ENCODE results near the gene SERINC2. TPM values are rescaled to one million over a fixed set of nuclear protein-coding genes. Genes with fewer than 3 reads are reported as not detected.

SERINC2 gene
- total RNA-seq, 1 donor from 2014 or later: 32.3 TPM

DNA sequence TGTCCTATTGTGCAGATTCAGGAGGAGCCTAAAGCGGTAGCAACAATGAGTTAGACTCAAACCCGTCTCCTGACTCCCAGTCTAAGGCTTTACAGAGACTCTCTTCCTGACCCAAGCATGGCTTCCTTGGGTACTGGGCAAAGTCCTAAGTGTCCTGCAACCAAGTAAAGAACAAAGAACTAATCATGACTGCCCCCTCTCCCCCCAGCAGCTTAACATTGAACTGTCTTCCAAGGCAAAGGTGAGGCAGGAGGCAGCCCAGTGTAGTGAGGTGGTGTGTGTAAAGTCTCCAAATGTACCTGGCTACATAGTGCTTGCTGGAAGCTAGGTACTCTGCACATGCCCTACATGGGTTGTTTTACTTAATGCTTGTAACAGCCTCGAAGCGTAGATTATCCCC lies 42.4 kb upstream of the SERINC2 start:
- H3K27me3 ChIP-seq (ENCODE audit: low read depth): no peaks in the 10 kb centered on the region
- H3K9me3 ChIP-seq: no peaks in the 10 kb centered on the region
- intact Hi-C loops (cut with DNase I): no loop called here
- H3K4me1 ChIP-seq: peaks cover 36% of the 10 kb centered on the region
- TF ChIP-seq, protein P1, sequence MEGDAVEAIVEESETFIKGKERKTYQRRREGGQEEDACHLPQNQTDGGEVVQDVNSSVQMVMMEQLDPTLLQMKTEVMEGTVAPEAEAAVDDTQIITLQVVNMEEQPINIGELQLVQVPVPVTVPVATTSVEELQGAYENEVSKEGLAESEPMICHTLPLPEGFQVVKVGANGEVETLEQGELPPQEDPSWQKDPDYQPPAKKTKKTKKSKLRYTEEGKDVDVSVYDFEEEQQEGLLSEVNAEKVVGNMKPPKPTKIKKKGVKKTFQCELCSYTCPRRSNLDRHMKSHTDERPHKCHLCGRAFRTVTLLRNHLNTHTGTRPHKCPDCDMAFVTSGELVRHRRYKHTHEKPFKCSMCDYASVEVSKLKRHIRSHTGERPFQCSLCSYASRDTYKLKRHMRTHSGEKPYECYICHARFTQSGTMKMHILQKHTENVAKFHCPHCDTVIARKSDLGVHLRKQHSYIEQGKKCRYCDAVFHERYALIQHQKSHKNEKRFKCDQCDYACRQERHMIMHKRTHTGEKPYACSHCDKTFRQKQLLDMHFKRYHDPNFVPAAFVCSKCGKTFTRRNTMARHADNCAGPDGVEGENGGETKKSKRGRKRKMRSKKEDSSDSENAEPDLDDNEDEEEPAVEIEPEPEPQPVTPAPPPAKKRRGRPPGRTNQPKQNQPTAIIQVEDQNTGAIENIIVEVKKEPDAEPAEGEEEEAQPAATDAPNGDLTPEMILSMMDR (IDR thresholded peaks at IDR 0.05): no peak
- no peak for DNase-seq
- no peak for ATAC-seq
- H3K36me3 ChIP-seq: peaks cover 9% of the 10 kb centered on the region
- no peak overlapping the region for H3K27ac ChIP-seq
- no peak overlapping the region for H3K4me3 ChIP-seq

DNA sequence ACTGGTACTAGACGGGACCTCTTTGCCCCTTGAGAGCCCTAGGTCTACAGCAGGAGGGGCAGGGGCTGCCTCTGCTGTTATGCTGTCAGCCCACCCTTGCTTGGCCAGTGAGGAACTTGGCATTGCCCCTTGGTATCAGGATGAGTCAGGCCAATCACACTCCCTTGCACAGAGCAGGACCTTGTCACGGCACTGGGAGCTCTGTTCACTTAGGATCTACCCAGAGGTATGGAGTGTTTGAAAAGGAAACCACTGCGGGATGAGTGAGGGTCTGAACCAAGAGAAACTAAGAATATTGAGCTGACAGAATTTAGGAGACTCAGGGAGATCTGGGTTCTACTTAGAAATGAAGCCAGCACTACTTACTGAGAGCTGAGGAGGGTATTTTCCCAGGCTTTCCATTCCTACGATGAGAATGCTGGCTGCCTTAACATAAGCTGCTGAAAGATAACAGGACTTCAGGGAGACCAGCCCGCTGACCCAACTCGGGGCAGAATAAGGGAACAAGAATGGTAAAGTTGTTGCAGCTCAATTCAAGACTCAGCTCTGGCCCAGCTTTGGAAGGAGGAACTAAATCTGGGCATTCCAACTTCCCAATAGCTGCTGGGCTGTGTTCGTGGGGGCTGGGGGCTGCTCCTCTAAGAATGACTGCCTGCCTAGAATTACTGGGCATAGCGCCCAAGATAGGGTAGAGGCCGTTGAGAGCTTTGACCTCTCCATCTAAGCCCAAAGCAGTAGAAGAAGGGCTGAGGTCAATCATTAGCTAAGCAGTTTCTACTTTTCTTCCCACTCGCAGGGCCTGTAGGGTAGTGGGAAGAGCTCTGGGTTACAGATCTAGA lies 41.7 kb upstream of the SERINC2 start:
- H3K36me3 ChIP-seq: peaks cover under 1% of the 10 kb centered on the region
- ATAC-seq (no peak), DNase-seq (no peak)
- peaks cover 36% of the 10 kb centered on the region for H3K4me1 ChIP-seq
- no peak overlapping the region for H3K27ac ChIP-seq
- no peaks in the 10 kb centered on the region for H3K27me3 ChIP-seq (ENCODE audit: low read depth)
- intact Hi-C loops (cut with DNase I): no loop called here
- peak overlapping the region; percentile 49 for H3K4me3 ChIP-seq
- TF ChIP-seq, protein P1 (IDR thresholded peaks at IDR 0.05): no peak
- H3K9me3 ChIP-seq: no peaks in the 10 kb centered on the region

DNA sequence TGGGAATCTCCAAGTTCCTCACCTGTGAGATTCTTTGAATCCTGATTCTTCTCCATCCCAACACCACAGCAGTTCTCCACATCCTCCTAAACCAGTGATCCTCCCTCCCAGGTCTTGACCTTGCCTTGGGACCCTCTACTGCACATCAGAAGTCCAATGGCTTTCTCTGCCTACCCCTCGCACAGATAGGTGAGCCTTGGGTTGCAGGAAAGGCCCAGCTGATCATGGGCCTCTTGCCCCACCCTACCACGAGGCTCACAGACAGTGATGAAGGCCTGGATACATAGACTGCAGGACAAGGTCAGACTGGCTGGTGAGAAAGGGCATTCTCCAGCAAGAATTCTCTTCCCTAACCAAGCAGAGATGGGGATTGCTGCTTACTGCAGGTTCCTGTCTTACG lies 41.0 kb upstream of the SERINC2 start:
- no peak for DNase-seq
- intact Hi-C loops (cut with DNase I): no loop called here

DNA sequence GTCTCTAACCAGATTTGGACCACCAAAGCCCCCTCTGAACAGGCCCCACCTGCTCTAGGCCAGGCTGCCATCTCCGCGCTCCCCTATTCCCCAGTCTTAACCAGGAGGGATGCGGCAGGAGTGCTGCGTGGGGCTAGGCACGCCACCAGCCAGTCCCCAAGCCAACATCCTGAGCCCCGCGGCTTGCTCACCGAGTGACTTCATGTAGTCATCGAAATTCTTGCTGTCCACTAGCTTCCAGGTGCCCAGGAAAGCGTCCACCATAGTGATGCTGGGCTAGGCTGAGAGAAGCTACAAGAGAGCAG lies 40.3 kb upstream of the SERINC2 start:
- Histone ChIP-seq H3K27me3 (ENCODE audit: low read depth) (no peaks in the 10 kb centered on the region), H3K27ac (peak overlapping the region; percentile 75), H3K36me3 (no peaks in the 10 kb centered on the region), H3K9me3 (no peaks in the 10 kb centered on the region), H3K4me1 (peaks cover 36% of the 10 kb centered on the region), H3K4me3 (peak overlapping the region; percentile 49)
- DNase-seq: no peak
- TF ChIP-seq, protein P1 (IDR thresholded peaks at IDR 0.05): no peak
- ATAC-seq: no peak
- intact Hi-C loops (cut with DNase I): no loop called here

More for the DNA sequence above, 41.0 kb upstream of the SERINC2 start:
- no peaks in the 10 kb centered on the region for H3K27me3 ChIP-seq (ENCODE audit: low read depth)
- H3K27ac ChIP-seq: no peak overlapping the region
- TF ChIP-seq, protein P1 (IDR thresholded peaks at IDR 0.05): no peak
- H3K4me1 ChIP-seq: peaks cover 36% of the 10 kb centered on the region
- H3K36me3 ChIP-seq: no peaks in the 10 kb centered on the region
- peak overlapping the region; percentile 49 for H3K4me3 ChIP-seq
- ATAC-seq: no peak
- no peaks in the 10 kb centered on the region for H3K9me3 ChIP-seq

DNA sequence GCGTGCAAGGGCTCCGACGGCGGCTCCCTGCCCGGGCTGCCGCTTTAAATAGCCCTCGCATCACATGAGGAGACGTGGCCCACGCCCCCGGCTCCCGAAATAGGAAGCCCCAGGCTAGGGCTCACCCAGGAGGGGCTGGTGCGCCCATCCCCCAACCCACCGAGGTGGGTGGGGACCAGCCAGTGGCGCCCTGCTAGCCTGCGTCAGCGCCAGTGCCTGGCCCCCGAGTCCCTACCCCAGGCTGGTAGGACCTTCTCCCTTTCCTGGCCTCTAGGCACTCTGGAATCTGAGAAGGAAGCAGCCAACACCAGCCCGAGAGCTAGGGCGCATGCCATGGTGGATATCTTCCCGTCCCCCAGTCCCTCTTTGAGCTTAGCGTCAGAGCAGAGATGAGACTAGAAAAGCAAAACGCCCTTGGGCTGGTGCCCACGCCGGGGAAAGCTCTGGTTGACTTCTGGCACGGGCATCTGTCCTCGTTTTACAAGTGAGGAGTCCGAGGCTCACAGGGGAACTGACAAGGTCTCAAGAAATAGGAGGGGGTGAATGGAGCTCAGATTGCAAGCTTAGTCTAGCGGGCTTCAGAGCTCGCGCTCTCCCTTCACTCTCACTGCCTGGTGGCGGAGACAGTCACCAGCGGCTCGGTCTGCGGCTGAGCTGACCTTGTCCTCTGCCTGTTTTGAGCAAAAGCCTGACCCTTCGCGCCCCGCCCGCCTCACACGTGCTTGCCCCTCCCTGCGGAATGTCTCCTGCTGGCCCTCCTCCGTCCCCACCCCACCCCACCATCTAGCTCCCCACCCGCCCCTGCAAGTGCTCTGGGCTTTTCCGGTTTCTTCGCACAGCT lies 39.7 kb upstream of the SERINC2 start, which contains the start of gene FABP3:
Gene FABP3 (minus strand): TSS at position 21 of the 841 bp plus-strand sequence. CDS start 62 bp downstream, outside the sequence.
- no peaks in the 10 kb centered on the region for H3K36me3 ChIP-seq
- H3K4me1 ChIP-seq: peaks cover 36% of the 10 kb centered on the region
- no peaks in the 10 kb centered on the region for H3K9me3 ChIP-seq
- DNase-seq (peak; percentile 88), ATAC-seq (peak; percentile 86 to 87)
- peak within 1 kb of the TSS; percentile 75 for H3K27ac ChIP-seq
- H3K27me3 ChIP-seq (ENCODE audit: low read depth): no peaks in the 10 kb centered on the region
- intact Hi-C loops (cut with DNase I): no loop called here
- peak within 1 kb of the TSS; percentile 49 for H3K4me3 ChIP-seq
- TF ChIP-seq, protein P1 (IDR thresholded peaks at IDR 0.05): no peak

Measured in lower lobe of right lung (tissue), 2 donors.